SKM-1 treated with dmso at 0.1 percent for 144 hours (cell line): ENCODE data around the gene SIRT2.

Experiments
- DNase-seq: peaks from one replicate; lab custom pipeline; 2025; ENCODE audit not compliant: unreplicated experiment; lab: John Stamatoyannopoulos, UW

SIRT2 gene

GRCh38 chr19:38830039-38830733 is 69.2 kb downstream of the SIRT2 start:
- no peak for DNase-seq

DNA sequence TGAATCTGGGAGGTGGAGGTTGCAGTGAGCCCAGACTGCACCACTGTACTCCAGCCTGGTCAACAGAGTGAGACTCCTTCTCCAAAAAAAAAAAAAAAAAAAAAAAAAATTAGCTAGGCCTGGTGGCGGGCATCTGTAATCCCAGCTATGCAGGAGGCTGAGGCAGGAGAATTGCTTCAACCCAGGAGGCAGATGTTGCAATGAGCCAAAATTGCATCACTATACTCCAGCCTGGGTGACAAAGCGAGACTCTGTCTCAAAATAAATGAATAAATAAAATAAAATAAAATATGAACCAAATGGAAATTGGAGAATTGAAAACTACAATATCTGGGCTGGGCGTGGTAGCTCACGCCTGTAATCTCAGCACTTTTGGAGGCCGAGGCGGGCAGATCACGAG is 70.2 kb downstream of the SIRT2 start:
- peak; percentile 17 for DNase-seq
